ENCODE results near the gene PPM1N.

DNA sequence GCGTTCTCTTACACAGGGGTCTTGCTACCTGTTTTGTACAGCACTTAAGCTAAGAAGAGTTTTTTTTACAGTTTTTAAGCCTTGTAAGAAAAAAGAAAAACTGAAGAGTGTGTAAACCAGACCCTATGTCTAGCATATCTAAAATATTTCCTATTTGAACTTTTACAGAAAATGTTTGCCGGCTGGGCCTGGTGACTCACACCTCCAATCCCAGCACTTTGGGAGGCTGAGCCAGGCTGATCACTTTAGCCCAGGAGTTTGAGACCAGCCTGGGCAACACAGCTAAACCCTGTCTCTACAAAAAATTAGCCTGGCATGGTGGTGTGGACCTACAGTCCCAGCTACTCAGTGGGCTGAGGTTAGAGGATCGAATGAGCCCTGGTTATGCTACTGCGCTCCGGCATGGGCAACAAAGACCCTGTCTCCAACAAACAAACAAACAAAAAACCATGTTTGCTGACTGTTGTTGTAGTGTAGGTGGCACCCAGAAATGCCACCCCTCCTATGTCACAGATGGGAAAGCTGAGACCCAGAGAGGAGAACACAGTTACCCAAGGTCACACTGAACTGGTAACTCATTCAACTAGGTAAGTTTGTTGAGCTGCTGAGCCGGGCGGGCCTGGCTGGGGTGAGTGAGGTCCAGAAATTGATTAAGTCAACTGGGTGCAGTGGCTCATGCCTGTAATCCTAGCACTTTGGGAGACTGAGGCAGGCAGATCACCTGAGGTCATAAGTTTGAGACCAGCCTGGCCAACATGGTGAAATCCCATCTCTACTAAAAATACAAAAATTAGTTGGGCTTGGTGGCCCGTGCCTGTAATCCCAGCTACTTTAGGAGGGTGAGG lies 7.1 kb downstream of the PPM1N start:
- TF ChIP-seq PBX3 (CRISPR knock-in tag; IDR thresholded peaks at IDR 0.05; ENCODE audit: borderline replicate concordance): no peak
- TF ChIP-seq, protein P1, sequence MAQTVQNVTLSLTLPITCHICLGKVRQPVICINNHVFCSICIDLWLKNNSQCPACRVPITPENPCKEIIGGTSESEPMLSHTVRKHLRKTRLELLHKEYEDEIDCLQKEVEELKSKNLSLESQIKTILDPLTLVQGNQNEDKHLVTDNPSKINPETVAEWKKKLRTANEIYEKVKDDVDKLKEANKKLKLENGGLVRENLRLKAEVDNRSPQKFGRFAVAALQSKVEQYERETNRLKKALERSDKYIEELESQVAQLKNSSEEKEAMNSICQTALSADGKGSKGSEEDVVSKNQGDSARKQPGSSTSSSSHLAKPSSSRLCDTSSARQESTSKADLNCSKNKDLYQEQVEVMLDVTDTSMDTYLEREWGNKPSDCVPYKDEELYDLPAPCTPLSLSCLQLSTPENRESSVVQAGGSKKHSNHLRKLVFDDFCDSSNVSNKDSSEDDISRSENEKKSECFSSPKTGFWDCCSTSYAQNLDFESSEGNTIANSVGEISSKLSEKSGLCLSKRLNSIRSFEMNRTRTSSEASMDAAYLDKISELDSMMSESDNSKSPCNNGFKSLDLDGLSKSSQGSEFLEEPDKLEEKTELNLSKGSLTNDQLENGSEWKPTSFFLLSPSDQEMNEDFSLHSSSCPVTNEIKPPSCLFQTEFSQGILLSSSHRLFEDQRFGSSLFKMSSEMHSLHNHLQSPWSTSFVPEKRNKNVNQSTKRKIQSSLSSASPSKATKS (CRISPR knock-in tag; IDR thresholded peaks at IDR 0.05): no peak
- TF ChIP-seq ZNF263 (CRISPR knock-in tag; IDR thresholded peaks at IDR 0.05): no peak
- TF ChIP-seq RXRA (CRISPR knock-in tag; IDR thresholded peaks at IDR 0.05): no peak
- TF ChIP-seq, protein P2, sequence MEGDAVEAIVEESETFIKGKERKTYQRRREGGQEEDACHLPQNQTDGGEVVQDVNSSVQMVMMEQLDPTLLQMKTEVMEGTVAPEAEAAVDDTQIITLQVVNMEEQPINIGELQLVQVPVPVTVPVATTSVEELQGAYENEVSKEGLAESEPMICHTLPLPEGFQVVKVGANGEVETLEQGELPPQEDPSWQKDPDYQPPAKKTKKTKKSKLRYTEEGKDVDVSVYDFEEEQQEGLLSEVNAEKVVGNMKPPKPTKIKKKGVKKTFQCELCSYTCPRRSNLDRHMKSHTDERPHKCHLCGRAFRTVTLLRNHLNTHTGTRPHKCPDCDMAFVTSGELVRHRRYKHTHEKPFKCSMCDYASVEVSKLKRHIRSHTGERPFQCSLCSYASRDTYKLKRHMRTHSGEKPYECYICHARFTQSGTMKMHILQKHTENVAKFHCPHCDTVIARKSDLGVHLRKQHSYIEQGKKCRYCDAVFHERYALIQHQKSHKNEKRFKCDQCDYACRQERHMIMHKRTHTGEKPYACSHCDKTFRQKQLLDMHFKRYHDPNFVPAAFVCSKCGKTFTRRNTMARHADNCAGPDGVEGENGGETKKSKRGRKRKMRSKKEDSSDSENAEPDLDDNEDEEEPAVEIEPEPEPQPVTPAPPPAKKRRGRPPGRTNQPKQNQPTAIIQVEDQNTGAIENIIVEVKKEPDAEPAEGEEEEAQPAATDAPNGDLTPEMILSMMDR (CRISPR knock-in tag; IDR thresholded peaks at IDR 0.05): no peak
